ENCODE results near the gene SLC10A7.

Gene SLC10A7

DNA sequence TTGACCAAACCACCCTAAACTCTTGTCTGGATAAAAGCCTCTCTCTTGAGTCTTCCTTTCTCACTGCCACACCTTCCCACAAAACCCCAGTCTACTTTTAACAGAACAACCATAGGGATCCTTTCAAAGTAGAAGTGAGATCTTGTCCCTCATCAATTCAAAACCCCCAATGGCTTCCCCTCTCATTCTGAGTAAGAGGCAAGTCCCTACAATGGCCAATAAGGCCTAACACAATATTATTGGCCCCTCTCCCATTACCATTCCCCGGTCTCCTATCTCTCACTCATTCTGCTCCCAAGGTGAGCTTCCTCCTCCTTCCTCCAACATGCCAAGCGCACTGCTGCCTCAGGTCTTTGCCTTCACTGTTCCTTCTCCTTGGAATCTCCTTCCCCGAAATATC, 250.3 kb downstream of the SLC10A7 start:
- H3K4me3 ChIP-seq (ENCODE audit: low read depth, low read length, poor library complexity, severe bottlenecking): no peak overlapping the region
- H3K36me3 ChIP-seq (ENCODE audit: insufficient read depth, low read length): no peaks in the 10 kb centered on the region
- no peak overlapping the region for H3K4me2 ChIP-seq (ENCODE audit: low read length)
- no peaks in the 10 kb centered on the region for H4K20me1 ChIP-seq (ENCODE audit: insufficient read depth, low read length)
- no peaks in the 10 kb centered on the region for H3K9me3 ChIP-seq (ENCODE audit: low read length)
- no peaks in the 10 kb centered on the region for H3K27me3 ChIP-seq (ENCODE audit: insufficient read depth, low read length)
- TF ChIP-seq, protein P1, sequence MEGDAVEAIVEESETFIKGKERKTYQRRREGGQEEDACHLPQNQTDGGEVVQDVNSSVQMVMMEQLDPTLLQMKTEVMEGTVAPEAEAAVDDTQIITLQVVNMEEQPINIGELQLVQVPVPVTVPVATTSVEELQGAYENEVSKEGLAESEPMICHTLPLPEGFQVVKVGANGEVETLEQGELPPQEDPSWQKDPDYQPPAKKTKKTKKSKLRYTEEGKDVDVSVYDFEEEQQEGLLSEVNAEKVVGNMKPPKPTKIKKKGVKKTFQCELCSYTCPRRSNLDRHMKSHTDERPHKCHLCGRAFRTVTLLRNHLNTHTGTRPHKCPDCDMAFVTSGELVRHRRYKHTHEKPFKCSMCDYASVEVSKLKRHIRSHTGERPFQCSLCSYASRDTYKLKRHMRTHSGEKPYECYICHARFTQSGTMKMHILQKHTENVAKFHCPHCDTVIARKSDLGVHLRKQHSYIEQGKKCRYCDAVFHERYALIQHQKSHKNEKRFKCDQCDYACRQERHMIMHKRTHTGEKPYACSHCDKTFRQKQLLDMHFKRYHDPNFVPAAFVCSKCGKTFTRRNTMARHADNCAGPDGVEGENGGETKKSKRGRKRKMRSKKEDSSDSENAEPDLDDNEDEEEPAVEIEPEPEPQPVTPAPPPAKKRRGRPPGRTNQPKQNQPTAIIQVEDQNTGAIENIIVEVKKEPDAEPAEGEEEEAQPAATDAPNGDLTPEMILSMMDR (IDR thresholded peaks at IDR 0.05; ENCODE audit: low read length): no peak
- no peak for TF ChIP-seq EZH2 (IDR thresholded peaks at IDR 0.05; ENCODE audit: borderline replicate concordance, low read length)
- no peaks in the 10 kb centered on the region for H3K79me2 ChIP-seq (ENCODE audit: insufficient read depth, low read length)
- no peaks in the 10 kb centered on the region for H3K9me2 ChIP-seq (ENCODE audit: low read depth, low read length)
- H3F3A ChIP-seq (ENCODE audit: insufficient read depth, low read length): no peaks in the 10 kb centered on the region
- no peak overlapping the region for H2AFZ ChIP-seq (ENCODE audit: low read length)
- peaks cover 3% of the 10 kb centered on the region for H3K4me1 ChIP-seq (ENCODE audit: insufficient read depth, low read length, severe bottlenecking)
- H3K9ac ChIP-seq (ENCODE audit: low read length): no peak overlapping the region
- H3K27ac ChIP-seq (ENCODE audit: low read depth, low read length, poor library complexity, severe bottlenecking): no peak overlapping the region

- no peak for TF ChIP-seq EZH2 (IDR thresholded peaks at IDR 0.05; ENCODE audit: borderline replicate concordance, low read length)
- TF ChIP-seq, protein P1 (IDR thresholded peaks at IDR 0.05; ENCODE audit: low read length): no peak
- H3K27me3 ChIP-seq (ENCODE audit: insufficient read depth, low read length): no peaks in the 10 kb centered on the region
- H3K79me2 ChIP-seq (ENCODE audit: insufficient read depth, low read length): no peaks in the 10 kb centered on the region
- no peak overlapping the region for H2AFZ ChIP-seq (ENCODE audit: low read length)
- H3K27ac ChIP-seq (ENCODE audit: low read depth, low read length, poor library complexity, severe bottlenecking): no peak overlapping the region
- H3K4me1 ChIP-seq (ENCODE audit: insufficient read depth, low read length, severe bottlenecking): peaks cover 3% of the 10 kb centered on the region
- no peaks in the 10 kb centered on the region for H3K36me3 ChIP-seq (ENCODE audit: insufficient read depth, low read length)
- no peak overlapping the region for H3K9ac ChIP-seq (ENCODE audit: low read length)
- no peaks in the 10 kb centered on the region for H3K9me3 ChIP-seq (ENCODE audit: low read length)
- H3K9me2 ChIP-seq (ENCODE audit: low read depth, low read length): no peaks in the 10 kb centered on the region
- H3K4me2 ChIP-seq (ENCODE audit: low read length): no peak overlapping the region
- no peaks in the 10 kb centered on the region for H4K20me1 ChIP-seq (ENCODE audit: insufficient read depth, low read length)
- no peaks in the 10 kb centered on the region for H3F3A ChIP-seq (ENCODE audit: insufficient read depth, low read length)
- no peak overlapping the region for H3K4me3 ChIP-seq (ENCODE audit: low read depth, low read length, poor library complexity, severe bottlenecking)
These were observed 252.5 kb downstream of the SLC10A7 start for GRCh38 chr4:146269228-146269653.

- Histone ChIP-seq H3K4me3 (ENCODE audit: low read depth, low read length, poor library complexity, severe bottlenecking) (no peak overlapping the region), H3K9me3 (ENCODE audit: low read length) (no peaks in the 10 kb centered on the region), H3K27ac (ENCODE audit: low read depth, low read length, poor library complexity, severe bottlenecking) (no peak overlapping the region), H2AFZ (ENCODE audit: low read length) (no peak overlapping the region), H3K9me2 (ENCODE audit: low read depth, low read length) (no peaks in the 10 kb centered on the region), H3K4me2 (ENCODE audit: low read length) (no peak overlapping the region), H3K36me3 (ENCODE audit: insufficient read depth, low read length) (no peaks in the 10 kb centered on the region), H3K27me3 (ENCODE audit: insufficient read depth, low read length) (no peaks in the 10 kb centered on the region), H3K4me1 (ENCODE audit: insufficient read depth, low read length, severe bottlenecking) (peaks cover 3% of the 10 kb centered on the region), H3F3A (ENCODE audit: insufficient read depth, low read length) (no peaks in the 10 kb centered on the region), H4K20me1 (ENCODE audit: insufficient read depth, low read length) (no peaks in the 10 kb centered on the region), H3K79me2 (ENCODE audit: insufficient read depth, low read length) (no peaks in the 10 kb centered on the region), H3K9ac (ENCODE audit: low read length) (no peak overlapping the region)
- TF ChIP-seq EZH2 (IDR thresholded peaks at IDR 0.05; ENCODE audit: borderline replicate concordance, low read length): no peak
- TF ChIP-seq, protein P1 (IDR thresholded peaks at IDR 0.05; ENCODE audit: low read length): no peak
These were observed 253.9 kb downstream of the SLC10A7 start for GRCh38 chr4:146267826-146268225.

Measured in OCI-LY1 (cell line).